Activated naive CD4-positive, alpha-beta T cell treated with anti-CD3 and anti-CD28 coated beads, Interleukin-2, amount 50 U/mL, for 24 hours (primary cell): ENCODE results near the gene PHAF1.
A peak's percentile ranks its signal among the peaks of the same experiment; 100 is the strongest.
"Not testable (repeated sequence)": the region's sequence is repeated elsewhere in the genome, so short reads cannot be mapped to it uniquely, and the experiment has no call there.

Experiments used
- H3K27ac Mint-ChIP-seq: one replicate; pipeline ENCODE4 v1.8.0; 2021; ENCODE audit warnings: mild to moderate bottlenecking, mixed read lengths
- H3K27me3 Mint-ChIP-seq: one replicate; pipeline ENCODE4 v1.8.0; 2021; ENCODE audit warnings: mixed read lengths
- H3K36me3 Mint-ChIP-seq: one replicate; pipeline ENCODE4 v1.8.0; 2021; ENCODE audit warnings: mixed read lengths
- H3K4me1 Mint-ChIP-seq: one replicate; pipeline ENCODE4 v1.8.0; 2021; ENCODE audit warnings: mixed read lengths
- H3K4me3 Mint-ChIP-seq: one replicate; pipeline ENCODE4 v1.8.0; 2021; ENCODE audit warnings: mild to moderate bottlenecking, mixed read lengths
- H3K9me3 Mint-ChIP-seq: one replicate; pipeline ENCODE4 v1.8.0; 2021; ENCODE audit warnings: mixed read lengths

Gene PHAF1

DNA sequence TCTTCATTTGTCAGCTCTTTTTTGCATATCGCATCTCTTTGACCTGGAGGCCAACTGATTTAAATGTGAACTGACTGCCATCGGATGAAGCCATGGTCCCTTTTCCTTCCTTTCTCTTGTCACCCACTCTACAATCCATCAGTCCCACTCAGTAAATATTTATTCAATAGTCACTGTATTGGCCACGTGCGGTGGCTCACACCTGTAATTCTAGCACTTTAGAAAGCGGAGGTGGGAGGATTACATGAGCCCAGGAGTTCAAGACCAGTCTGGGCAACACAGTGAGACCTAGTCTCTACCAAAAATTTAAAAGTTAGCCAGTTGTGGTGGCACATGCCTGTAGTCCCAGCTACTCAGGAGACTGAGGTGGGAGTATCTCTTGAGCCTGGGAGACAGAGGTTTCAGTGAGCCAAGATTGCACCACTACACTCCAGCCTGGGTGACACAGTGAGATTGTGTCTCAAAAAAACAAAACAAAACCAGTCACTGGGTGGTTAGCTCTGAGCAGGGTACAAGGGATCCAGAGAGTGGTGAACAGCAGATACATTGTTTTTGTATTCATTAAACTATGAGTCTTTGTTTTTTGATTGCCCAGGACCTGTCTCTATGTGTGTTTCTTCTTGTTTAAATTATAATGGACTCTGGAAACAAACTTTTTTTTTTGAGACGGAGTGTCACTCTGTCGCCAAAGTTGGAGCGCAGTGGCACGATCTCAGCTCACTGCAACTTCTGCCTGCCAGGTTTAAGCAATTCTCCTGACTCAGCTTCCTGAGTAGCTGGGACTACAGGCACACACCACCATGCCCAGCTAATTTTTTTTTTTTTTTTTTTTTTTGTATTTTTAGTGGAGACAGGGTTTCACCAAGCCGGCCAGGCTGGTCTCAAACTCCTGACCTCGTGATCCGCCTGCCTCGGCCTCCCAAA lies 6.9 kb downstream of the PHAF1 start:
- Mint-ChIP-seq H3K27ac (no peak overlapping the region), H3K4me1 (peaks cover 39% of the 10 kb centered on the region), H3K27me3 (no peaks in the 10 kb centered on the region), H3K36me3 (peaks cover 6% of the 10 kb centered on the region), H3K9me3 (no peaks in the 10 kb centered on the region), H3K4me3 (no peak overlapping the region)

DNA sequence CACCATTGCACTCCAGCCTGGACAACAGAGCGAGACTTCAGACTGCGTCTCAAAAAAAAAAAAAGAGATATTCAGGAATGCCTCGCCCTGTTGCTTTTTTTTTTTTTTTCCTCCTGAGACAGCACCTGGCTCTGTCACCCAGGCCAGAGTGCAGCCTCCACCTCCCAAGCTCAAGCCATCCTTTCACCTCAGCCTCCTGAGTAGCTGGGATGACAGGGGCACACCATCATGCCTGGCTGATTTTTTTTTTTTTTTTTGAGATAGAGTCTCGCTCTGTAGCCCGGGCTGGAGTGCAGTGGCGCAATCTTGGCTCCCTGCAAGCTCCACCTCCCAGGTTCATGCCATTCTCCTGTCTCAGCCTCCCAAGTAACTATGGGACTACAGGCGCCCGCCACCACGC lies 8.0 kb downstream of the PHAF1 start:
- Mint-ChIP-seq H3K4me1 (peaks cover 30% of the 10 kb centered on the region), H3K36me3 (peaks cover 9% of the 10 kb centered on the region), H3K27me3 (no peaks in the 10 kb centered on the region), H3K9me3 (no peaks in the 10 kb centered on the region), H3K27ac (no peak overlapping the region), H3K4me3 (no peak overlapping the region)

DNA sequence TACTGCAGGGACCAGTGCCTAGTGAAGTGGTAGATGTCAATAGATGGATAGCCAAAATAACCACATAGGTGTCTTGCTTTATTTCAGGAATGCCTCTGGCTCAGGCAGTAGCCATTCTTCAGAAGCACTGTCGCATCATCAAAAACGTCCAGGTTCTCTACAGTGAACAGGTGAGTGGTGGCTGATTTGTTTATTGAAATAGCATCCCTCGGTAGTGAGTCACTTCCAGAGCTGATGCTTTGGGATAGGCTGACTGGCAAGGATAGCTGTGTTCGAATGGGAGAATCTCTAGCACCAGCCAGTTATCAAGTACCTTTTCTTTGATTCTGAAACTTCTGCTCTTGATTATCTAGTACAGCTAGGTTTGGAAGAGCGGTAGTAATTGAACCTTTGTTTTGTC lies 10.3 kb downstream of the PHAF1 start:
- H3K9me3 Mint-ChIP-seq = no peaks in the 10 kb centered on the region
- no peak overlapping the region for H3K4me3 Mint-ChIP-seq
- H3K36me3 Mint-ChIP-seq = peaks cover 14% of the 10 kb centered on the region
- no peaks in the 10 kb centered on the region for H3K27me3 Mint-ChIP-seq
- peaks cover 25% of the 10 kb centered on the region for H3K4me1 Mint-ChIP-seq
- no peak overlapping the region for H3K27ac Mint-ChIP-seq

DNA sequence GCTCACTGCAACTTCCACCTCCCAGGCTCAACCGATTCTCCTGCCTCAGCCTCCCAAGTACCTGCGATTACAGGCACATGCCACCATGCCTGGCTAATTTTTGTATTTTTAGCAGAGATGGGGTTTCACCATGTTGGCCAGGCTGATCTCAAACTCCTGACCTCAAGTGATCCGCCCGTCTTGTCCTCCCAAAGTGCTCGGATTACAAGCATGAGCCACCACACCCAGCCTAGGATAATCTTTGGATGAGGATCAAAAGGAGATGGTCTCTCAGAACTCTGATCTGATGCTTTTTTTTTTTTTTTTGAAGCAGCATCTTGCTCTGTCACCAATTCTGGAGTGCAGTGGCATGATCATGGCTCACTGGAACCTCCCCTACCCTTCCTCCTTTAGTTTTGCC lies 13.1 kb downstream of the PHAF1 start:
- H3K9me3 Mint-ChIP-seq, H3K27ac Mint-ChIP-seq, H3K4me1 Mint-ChIP-seq, H3K4me3 Mint-ChIP-seq, H3K27me3 Mint-ChIP-seq: not testable (repeated sequence)
- H3K36me3 Mint-ChIP-seq = peaks cover 23% of the 10 kb centered on the region

DNA sequence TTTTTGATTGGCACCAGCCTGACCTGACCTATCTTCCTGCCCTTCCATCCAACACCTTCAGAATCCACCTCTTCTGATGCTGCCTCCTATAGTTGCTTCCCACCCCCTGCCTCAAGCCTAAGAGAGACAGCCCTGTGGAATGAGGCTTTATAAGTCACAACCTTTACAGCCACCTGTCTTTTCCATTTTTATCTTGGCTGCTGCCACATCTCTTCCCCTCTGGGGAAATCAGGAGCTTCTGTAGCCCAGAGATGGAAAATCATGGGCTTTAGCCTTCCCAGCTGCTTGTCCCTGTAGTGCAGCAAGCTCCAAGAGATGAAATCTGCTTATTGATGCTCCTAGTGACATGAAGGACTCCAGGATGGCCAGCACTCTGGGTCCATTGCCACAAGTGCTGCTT lies 18.7 kb downstream of the PHAF1 start:
- peaks cover 4% of the 10 kb centered on the region for H3K4me1 Mint-ChIP-seq

DNA sequence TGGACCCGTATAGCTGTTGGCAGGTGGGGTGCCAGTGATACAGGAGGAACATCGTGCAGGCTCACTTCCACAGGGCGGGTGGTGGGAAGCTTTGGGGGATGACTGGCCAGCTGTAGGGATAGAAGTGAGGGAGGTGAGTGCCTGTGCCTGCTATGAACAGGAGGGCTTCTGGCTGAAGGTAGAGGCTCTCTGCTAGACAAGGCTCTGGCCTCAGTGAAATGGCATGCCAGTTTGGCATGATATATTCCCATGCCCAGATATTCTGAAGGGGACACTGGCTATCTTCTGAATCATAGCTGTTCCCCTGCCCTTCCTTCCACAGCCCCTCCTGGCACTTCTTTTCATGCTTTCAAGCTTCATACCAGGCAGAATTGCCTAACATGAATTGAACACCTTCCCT lies 19.1 kb downstream of the PHAF1 start:
- peaks cover 17% of the 10 kb centered on the region for H3K36me3 Mint-ChIP-seq
- no peak overlapping the region for H3K4me3 Mint-ChIP-seq
- no peak overlapping the region for H3K27ac Mint-ChIP-seq
- H3K27me3 Mint-ChIP-seq = no peaks in the 10 kb centered on the region
- no peaks in the 10 kb centered on the region for H3K4me1 Mint-ChIP-seq
- no peaks in the 10 kb centered on the region for H3K9me3 Mint-ChIP-seq

More for the DNA sequence above, 18.7 kb downstream of the PHAF1 start:
- Mint-ChIP-seq H3K27ac (no peak overlapping the region), H3K9me3 (no peaks in the 10 kb centered on the region), H3K27me3 (no peaks in the 10 kb centered on the region), H3K36me3 (peaks cover 21% of the 10 kb centered on the region), H3K4me3 (no peak overlapping the region)

DNA sequence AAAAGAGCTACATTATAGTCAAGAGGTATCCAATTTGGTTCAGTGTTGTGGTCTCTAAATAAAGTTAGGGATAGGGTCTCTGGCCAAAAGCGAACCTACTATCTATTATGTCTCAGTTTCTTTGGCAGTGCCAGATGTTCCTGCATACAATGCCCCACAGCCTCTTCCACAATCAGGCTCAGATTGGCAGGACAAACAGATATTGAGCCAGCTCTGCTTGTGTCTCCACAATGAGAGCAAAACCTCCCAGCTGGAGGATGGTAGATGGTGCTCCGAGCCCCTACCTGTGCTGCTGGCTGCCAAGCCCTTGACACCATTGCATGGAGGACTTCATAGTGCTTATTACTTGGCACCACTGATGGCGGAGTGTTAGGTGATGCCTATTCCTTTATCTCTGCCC lies 19.7 kb downstream of the PHAF1 start:
- Mint-ChIP-seq H3K36me3 (peaks cover 17% of the 10 kb centered on the region), H3K9me3 (no peaks in the 10 kb centered on the region), H3K4me3 (no peak overlapping the region)

DNA sequence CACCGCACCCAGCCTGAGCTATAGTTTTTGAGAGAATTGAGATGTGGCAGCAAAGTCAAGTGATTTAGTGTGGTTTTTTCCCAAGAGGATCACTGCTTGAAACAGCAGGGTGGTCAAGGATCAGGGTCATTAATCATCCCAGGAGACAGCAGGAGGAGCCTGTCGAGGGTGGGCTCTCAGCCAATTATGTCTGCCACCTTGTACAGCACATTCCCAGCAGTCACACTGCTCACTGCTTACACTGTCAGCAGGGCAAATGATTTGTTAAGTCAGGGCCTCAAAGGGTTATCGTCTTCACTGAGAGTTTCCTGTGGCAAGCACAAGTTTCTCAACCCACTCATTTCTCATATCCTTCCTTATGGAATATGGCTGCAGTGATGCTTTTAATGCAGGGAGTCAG lies 27.9 kb downstream of the PHAF1 start:
- Mint-ChIP-seq H3K4me1 (no peaks in the 10 kb centered on the region), H3K9me3 (no peaks in the 10 kb centered on the region), H3K27ac (no peak overlapping the region), H3K36me3 (peaks cover 17% of the 10 kb centered on the region), H3K4me3 (no peak overlapping the region), H3K27me3 (no peaks in the 10 kb centered on the region)

More for the DNA sequence above, 19.7 kb downstream of the PHAF1 start:
- no peaks in the 10 kb centered on the region for H3K4me1 Mint-ChIP-seq
- no peaks in the 10 kb centered on the region for H3K27me3 Mint-ChIP-seq
- H3K27ac Mint-ChIP-seq = no peak overlapping the region

DNA sequence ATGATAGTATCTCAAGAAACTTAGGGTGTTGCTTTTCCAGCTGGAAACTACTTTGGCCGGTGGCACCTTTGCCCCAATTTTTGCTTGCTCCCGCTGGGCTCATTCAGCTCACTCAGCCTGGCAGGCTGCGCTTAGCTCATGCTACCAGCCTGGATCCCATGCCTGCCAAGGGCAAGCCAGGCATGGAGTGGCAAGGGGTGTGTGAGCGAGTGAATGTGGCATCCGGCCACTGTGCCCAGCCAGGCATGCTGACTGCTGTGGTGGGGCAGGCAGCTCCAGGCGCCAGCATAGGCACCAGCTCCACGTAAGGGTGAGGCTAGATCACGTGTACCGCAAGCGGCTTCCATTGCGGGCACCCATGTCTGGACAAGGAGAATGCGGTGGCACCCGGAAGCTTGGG lies 31.6 kb downstream of the PHAF1 start:
- no peaks in the 10 kb centered on the region for H3K9me3 Mint-ChIP-seq
- peaks cover 25% of the 10 kb centered on the region for H3K36me3 Mint-ChIP-seq
- no peaks in the 10 kb centered on the region for H3K4me1 Mint-ChIP-seq
- no peak overlapping the region for H3K27ac Mint-ChIP-seq
- no peaks in the 10 kb centered on the region for H3K27me3 Mint-ChIP-seq
- no peak overlapping the region for H3K4me3 Mint-ChIP-seq

DNA sequence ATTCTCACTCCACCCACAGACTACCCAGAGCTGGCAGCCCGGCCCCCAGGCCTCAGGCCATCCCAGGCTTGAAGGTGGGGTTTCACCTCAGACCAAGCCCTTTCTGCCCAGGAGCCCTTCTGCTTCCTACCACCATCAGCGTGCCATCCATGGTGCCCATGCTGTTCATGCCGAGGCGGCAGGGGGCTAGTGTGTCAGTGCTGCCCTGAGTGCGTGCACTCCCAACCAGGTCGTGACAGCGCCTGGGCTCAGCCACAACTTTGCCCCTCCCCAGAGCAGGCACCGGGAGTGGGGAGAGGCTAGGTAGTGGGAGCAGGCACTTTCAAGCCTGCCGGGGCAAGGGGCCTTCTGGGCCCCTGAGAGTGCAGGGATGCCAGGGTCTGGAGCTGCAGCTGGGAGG lies 32.6 kb downstream of the PHAF1 start:
- Mint-ChIP-seq H3K27me3 (no peaks in the 10 kb centered on the region), H3K36me3 (peaks cover 29% of the 10 kb centered on the region), H3K9me3 (no peaks in the 10 kb centered on the region), H3K4me3 (no peak overlapping the region), H3K27ac (no peak overlapping the region), H3K4me1 (no peaks in the 10 kb centered on the region)

DNA sequence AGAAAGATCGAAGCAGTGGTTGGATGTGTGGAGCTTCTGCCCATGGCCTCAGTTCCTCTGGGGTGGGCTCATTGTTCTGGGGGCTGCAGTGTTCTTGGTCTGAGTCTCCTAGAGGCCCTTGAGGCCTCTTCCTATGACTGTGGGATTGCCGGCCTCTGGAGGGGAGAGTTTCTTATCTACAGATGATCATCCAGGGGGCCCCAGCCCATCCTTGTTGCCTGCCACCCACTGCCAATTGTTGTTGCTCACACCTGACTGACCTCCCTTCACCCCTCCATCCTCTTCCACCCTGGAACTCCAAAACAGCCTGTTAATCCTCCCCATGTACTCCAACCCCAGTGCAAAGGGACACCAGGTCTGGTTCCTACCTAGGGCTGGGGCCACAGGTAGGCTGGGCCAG lies 35.2 kb downstream of the PHAF1 start:
- H3K9me3 Mint-ChIP-seq = no peaks in the 10 kb centered on the region
- H3K27ac Mint-ChIP-seq = no peak overlapping the region
- peaks cover 36% of the 10 kb centered on the region for H3K36me3 Mint-ChIP-seq
- no peaks in the 10 kb centered on the region for H3K4me1 Mint-ChIP-seq
- H3K27me3 Mint-ChIP-seq = peaks cover 1% of the 10 kb centered on the region
- H3K4me3 Mint-ChIP-seq = no peak overlapping the region

DNA sequence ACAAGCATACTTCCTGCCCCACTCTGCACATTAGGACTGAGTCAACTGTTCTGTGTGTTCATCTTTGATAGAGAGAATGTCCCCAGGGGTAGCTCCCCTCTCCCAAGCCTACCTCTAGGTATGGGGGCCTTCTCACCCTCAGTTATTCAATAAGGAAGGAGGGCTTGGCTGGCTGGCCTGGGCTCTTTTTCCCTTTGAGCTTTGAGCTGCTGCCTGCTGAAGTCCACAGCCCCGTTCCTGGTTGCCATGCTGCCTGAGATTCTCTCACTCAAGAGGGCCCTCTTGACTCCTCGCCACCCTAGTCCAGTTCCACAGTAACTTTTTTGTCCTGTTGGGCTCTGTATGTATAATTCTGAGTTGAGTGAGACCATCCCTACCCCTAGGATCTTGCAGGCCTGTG lies 36.0 kb downstream of the PHAF1 start:
- Mint-ChIP-seq H3K9me3 (no peaks in the 10 kb centered on the region), H3K36me3 (peaks cover 33% of the 10 kb centered on the region), H3K27ac (no peak overlapping the region)

DNA sequence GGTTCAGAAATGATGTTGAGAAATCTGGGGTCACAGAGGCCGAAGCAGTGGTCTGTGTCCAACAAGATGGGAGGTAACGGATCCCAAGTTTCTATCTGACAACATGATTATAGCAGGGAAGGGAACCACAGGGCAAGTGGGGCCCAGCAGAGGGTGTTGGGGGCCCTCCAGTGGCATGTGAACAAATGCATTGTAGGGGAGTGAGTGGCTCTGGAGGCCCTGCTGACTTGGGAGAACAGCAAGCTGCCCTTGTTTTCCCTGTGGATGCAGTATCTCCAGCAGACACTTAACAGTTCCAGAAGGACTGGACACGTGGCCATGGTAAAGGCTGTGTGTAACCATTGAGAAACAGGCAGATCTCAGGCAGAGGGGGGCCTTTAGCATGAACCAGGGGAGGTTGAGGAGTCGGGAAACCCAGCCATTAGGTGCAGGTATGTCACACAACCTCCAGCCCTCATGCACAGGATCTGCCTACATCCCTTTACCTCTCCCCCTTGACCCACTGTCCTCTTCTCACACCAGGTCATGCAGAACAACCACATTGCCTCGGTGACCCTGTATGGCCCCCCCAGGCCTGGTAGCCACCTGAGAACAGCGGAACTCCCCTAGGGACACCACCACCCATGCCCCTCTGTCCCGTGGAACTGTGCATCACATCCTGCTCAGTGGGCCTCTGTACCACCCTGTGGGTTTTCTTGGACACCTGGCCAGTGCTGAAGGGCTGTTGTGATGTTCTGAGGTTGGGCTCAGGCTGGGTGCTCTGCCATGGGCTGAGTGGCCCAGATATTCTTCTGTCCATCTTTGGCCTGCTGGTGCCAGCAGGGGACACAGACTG lies 37.0 kb downstream of the PHAF1 start:
- peaks cover 1% of the 10 kb centered on the region for H3K27me3 Mint-ChIP-seq
- H3K27ac Mint-ChIP-seq = no peak overlapping the region
- no peaks in the 10 kb centered on the region for H3K9me3 Mint-ChIP-seq
- peaks cover 3% of the 10 kb centered on the region for H3K4me1 Mint-ChIP-seq
- no peak overlapping the region for H3K4me3 Mint-ChIP-seq
- H3K36me3 Mint-ChIP-seq = peaks cover 28% of the 10 kb centered on the region

More for the DNA sequence above, 36.0 kb downstream of the PHAF1 start:
- Mint-ChIP-seq H3K4me1 (no peaks in the 10 kb centered on the region), H3K27me3 (peaks cover 1% of the 10 kb centered on the region), H3K4me3 (no peak overlapping the region)

DNA sequence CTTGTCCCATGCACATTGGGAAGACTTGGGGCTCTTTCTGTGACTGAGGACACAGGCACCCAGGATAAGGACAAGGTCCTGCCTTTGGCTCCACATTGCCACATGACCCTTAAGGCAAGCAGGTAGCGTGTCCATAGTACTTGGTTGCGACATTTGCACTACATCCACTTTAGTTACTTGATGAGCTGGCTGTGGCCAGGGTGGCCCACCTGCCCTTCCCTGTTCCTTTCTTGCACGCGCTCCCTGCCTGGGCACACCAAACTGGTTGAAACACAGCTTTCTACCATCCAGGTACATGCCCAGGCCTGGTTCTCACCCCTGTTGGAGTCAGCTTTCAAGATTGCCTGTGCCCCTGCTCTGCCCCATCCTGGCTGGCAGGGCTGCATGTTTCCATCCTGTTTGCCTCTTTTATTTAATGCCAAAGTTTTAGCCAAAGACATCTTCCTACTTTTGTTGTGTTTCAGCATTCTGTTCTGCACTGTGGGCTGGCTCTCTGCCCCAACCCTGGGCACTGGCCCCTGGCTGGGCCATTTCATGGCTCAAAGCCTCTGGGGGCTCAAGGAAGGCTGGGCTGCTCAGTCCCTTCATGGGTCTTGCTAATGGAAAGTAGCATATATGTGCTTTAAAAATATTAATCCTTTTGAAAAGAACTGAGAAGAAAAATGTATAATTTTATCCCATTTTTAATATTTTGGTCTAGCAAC lies 37.8 kb downstream of the PHAF1 start:
- H3K9me3 Mint-ChIP-seq = no peaks in the 10 kb centered on the region
- H3K36me3 Mint-ChIP-seq = peaks cover 25% of the 10 kb centered on the region
- no peak overlapping the region for H3K4me3 Mint-ChIP-seq
- H3K4me1 Mint-ChIP-seq = peaks cover 3% of the 10 kb centered on the region
- peaks cover 1% of the 10 kb centered on the region for H3K27me3 Mint-ChIP-seq
- peak overlapping the region; percentile 25 for H3K27ac Mint-ChIP-seq

DNA sequence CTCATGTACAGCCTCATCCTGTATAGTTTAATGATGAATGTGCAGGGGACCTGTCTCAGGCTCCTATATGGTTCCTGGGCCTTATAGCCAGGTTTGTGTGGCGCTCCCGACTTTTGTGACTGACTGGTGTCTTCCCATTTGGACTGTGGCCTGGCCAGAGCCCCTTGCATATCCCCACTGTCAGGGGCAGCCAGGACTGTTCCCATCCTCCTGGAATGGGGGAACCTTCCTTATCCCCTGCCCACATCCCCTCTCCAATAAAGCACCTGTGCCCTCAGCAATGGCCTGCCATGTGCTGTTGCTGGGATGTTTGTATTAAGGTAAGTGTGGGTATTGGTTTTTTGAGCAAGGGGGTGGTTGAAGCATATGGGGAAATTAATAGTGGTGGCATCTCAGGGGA lies 38.5 kb downstream of the PHAF1 start:
- peaks cover 1% of the 10 kb centered on the region for H3K27me3 Mint-ChIP-seq
- no peaks in the 10 kb centered on the region for H3K9me3 Mint-ChIP-seq
- H3K27ac Mint-ChIP-seq = no peak overlapping the region
- H3K4me3 Mint-ChIP-seq = no peak overlapping the region
- peaks cover 3% of the 10 kb centered on the region for H3K4me1 Mint-ChIP-seq
- peaks cover 21% of the 10 kb centered on the region for H3K36me3 Mint-ChIP-seq
